K562 (cell line): Measurements from ENCODE around the gene DPP9.

Experiments
- EZH2 ChIP-seq: IDR thresholded peaks from 2 replicates; pipeline ENCODE4 v1.6.1; 2012; ENCODE audit warnings: low read depth, mild to moderate bottlenecking, inconsistent platforms, low read length, borderline replicate concordance
- JUNB ChIP-seq: fragments of 450-650 bp; formaldehyde crosslinking; conservative IDR thresholded peaks from 2 replicates; pipeline ENCODE4 v1.4.0; 2020; ENCODE audit warnings: mild to moderate bottlenecking
- POLR2A ChIP-seq: fragments of 450-650 bp; conservative IDR thresholded peaks from 2 replicates; pipeline ENCODE4 v1.6.1; 2016
- SNRNP70 ChIP-seq: fragments of 200-400 bp; formaldehyde crosslinking; optimal IDR thresholded peaks from 2 replicates; pipeline ENCODE3; 2017; ENCODE audit warnings: low read depth, low read length
- TF ChIP-seq, protein P1 (sequence below): IDR thresholded peaks from 2 replicates; pipeline ENCODE4 v1.6.1; 2016; ENCODE audit warnings: missing genetic modification characterization, missing compliant biosample characterization

DNA sequence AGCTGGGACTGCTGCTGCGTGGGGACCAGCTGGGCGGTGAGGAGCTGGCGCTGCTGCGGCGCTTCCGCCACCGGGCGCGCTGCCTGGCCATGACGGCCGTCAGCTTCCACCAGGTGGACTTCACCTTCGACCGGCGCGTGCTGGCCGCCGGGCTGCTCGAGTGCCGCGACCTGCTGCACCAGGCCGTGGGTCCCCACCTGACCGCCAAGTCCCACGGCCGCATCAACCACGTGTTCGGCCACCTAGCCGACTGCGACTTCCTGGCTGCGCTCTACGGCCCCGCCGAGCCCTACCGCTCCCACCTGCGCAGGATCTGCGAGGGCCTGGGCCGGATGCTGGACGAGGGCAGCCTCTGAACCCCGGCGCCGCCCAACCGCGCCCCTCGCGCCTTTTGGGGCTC is 71.6 kb downstream of the DPP9 start:
- TF ChIP-seq, protein P1, sequence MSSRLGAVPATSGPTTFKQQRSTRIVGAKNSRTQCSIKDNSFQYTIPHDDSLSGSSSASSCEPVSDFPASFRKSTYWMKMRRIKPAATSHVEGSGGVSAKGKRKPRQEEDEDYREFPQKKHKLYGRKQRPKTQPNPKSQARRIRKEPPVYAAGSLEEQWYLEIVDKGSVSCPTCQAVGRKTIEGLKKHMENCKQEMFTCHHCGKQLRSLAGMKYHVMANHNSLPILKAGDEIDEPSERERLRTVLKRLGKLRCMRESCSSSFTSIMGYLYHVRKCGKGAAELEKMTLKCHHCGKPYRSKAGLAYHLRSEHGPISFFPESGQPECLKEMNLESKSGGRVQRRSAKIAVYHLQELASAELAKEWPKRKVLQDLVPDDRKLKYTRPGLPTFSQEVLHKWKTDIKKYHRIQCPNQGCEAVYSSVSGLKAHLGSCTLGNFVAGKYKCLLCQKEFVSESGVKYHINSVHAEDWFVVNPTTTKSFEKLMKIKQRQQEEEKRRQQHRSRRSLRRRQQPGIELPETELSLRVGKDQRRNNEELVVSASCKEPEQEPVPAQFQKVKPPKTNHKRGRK (tag): no peak
- TF ChIP-seq POLR2A (no peak), JUNB (CRISPR knock-in tag) (no peak), SNRNP70 (no peak), EZH2 (no peak)
